HG02970 (cell line): ENCODE data around the gene TWNK.
A peak's percentile ranks its signal among the peaks of the same experiment; 100 is the strongest.
"Not testable (repeated sequence)": the region's sequence is repeated elsewhere in the genome, so short reads cannot be mapped to it uniquely, and the experiment has no call there.

Experiments used
- ATAC-seq: cut with Tn5 transposase; IDR thresholded peaks from one replicate; pipeline ENCODE4 v1.9.1; 2021; ENCODE audit warnings: mild to moderate bottlenecking, moderate library complexity, moderate number of reproducible peaks; ENCODE audit not compliant: unreplicated experiment, low FRiP score

The TWNK gene

DNA sequence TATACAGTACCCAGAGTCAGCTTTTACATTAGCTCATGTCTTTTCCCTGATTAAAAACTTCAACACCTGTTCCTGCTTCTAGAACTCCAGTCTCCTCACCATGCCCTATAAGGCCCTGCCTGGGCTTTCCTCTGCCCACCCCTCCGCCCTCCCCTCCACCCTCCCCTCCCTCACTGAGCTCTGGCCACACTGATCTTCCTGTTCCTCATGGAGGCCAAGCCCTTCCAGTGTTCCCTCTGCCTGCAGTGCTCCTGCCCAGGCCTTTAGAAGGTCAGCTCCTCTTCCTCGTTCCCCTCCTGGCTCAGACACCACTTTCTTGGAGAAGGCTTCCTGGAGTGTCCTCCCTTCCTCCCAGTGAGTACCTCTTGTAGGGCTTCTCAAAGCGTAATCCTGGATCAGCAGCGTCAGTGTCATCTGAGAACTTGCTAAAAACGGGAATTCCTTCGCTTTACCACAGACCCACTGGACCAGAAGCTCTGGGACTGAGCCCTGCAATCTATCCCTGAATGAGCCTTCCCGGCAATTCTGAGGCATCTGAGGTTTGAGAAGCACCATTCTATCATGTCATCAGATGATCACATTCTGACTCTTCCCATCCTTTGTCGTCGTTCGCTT, 39.9 kb downstream of the TWNK start:
- no peak for ATAC-seq

DNA sequence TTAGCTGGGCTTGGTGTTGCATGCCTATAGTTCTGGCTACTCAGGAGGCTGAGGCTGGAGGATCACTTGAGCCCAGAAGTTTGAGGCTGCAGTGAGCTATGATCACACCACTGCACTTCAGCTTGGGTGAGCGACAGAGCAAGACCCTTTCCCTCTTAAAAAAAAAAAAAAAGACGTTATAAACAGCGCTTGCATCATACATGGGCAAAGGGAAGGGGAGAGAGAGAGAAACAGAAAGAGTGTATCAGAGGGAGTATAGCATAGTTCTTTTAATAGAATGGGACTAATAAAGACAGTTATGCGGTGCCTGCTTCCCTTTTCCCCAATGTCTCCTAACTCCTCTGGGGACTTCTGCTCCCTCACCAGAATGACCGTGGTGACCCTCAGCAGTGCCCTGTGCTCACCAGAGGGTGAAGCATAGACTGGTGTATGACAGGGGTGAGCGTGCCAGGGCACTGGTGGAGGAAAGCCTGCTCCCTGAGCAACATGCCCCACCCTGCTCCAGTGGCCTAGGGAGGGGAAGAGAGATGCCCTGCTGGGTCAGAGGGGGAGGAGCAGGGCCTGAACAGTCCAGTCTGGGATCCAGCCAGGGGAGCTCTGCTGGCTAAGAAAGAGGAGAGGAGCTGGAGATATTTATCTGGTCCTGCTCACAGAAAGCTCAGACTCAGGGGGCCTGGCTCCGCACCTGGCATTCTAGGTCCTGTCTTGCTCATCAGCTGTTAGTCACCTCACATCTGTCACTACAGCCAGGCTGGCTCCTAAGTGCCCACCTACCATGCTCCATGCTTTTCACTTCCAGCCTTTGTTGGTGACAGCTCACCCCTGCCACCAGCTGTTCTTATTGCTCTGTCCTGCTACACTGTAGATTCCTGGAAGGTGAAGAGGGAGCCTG, 41.3 kb downstream of the TWNK start:
- ATAC-seq: no peak

DNA sequence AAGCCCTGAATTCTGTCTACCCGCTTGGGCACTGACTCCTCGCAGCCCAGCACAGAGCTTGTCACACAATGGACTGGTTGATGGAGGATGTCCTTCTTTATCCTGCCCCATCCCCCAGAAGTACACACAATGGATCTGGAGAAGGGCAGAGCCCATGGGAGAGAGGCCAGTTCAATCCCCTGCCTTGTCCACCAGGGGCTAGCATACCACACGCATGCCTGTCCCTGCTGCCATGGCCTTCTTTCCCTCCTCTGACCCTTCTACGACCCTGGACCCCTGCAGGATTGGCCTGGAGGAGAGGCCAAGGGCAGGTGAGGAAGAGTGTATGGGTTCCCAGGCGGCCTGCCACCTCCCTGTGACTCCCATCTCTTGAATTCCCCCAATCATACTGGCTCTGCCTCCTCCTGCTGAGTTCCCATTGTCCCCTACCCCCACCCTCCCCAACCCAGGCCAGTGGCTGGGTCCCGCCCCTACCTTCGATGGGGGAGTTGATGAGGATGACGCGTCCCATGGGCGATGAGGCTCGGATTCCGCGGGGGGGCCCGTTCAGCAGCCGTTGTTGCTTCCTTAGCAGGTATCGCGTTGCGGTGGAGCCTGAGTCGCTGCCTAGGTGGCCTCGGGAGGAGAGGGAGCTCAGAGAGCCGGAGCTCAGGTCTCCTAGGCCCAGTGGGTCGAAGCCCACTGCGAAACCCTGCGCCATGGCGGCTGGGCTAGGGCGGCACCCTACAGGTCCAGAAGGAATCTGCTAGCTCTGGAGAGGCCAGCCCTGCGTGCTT, 42.4 kb downstream of the TWNK start:
- no peak for ATAC-seq

DNA sequence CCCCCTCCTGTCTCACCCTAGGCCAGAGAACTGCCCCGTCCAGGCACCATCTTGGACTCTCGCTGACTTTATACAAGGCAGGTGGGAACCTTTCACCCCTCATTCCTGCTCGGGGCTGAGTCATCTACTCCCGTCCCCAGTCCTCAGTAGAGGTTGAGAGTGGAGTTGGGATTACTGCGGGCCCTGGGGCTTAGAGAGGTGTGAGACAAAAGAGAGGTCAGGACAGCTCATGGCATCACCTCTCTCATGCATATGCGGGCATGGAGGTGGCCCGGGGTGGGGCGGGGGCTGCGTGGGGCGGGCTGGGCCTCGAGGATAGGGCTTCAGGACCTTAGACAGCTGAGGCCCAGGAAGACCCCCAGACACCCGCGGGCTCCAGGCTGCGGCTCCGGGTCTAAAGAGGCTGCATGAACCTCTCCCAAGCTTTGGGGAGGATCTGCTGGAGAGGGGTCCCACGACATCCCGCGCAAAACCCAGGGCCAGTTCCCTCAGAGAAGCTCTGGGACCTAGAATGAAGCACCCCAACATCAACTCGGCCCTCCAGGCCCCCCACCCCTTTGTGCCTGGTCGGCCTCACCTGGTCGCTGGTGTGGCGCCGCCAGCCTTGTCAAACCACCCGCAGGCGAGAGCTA, 43.3 kb downstream of the TWNK start:
- ATAC-seq: no peak

DNA sequence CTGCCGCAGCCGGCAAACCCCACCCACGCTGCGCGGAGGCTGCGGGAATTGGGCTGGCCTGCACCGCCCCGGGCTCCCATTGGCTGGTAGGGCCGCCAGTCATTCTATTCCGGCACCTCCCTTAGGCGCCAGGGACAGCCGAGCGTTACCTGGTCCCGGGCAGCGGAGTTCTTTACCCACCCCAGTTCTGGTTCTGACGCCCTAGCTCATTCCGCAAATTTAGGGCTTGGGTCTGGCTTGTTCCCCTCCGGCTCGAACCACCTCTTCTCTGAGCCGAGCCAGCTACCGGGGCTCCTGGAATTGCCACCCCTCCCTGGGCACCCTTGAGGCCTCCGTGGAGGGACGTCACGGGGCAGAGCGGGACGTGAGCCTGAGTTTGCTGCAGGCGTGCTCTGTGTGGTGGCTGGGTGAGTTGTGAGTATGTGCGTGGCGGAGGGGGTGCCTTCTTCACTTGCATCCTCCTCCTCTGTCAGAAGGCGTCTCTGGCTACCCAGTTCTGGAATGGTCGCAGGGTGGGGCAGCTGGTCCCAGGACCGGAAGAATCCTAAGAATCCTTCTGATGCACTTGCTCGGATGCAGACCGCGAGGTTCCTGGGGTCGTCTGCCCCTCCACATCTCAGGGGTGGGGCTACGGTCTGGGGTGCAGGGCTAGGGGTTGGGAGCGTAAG, 43.9 kb downstream of the TWNK start, which contains the start of the genes PDZD7 and SFXN3:
PDZD7 (minus strand) TSS at position 2 of the 668 bp plus-strand sequence. CDS start 910 bp downstream, outside the sequence.
SFXN3 (plus strand) TSS at position 107 of the 668 bp plus-strand sequence. CDS start 3,461 bp downstream, outside the sequence.
- ATAC-seq: peak; percentile 64

DNA sequence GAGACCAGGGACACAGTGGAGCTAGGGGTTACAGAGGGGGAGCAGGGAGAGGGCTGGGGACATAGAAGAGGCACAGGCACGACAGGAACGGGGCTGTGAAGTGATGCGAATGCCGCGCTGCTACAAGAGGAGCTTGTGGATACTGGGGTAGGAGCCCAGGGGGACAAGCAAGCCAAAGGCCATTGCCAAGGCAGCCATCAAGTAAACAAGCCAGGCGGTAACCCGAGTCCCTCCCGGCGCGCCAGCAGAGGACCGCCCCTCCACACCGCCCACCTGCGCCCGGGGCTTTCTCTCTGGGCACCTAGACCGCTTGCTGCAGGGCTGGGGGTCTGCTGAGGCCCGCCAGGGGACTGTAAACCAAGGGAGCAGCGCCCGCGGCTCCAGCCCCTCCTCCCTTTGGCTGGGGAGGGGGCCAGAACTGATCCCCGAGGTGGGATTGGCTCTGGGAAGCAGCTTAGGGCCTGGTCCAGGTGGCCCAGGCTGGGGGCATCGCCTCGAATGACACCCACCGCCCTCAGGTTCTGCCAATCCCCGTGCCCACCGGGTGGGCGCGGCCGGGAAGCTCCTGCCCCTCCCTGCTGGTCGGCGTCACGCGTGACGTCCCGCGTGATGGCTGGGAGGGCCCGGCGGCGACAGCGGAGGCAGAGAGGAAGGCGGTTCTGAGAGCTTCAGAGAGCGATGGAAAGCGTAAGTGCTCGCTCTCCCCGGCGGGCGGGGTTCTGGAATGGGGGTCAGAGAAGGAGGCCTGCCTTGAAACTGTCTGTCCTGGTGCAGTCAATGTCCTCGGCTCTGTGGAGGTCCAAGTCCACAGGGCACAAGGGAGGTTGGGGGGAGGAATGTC, 44.7 kb downstream of the TWNK start:
- ATAC-seq: peak; percentile 22

DNA sequence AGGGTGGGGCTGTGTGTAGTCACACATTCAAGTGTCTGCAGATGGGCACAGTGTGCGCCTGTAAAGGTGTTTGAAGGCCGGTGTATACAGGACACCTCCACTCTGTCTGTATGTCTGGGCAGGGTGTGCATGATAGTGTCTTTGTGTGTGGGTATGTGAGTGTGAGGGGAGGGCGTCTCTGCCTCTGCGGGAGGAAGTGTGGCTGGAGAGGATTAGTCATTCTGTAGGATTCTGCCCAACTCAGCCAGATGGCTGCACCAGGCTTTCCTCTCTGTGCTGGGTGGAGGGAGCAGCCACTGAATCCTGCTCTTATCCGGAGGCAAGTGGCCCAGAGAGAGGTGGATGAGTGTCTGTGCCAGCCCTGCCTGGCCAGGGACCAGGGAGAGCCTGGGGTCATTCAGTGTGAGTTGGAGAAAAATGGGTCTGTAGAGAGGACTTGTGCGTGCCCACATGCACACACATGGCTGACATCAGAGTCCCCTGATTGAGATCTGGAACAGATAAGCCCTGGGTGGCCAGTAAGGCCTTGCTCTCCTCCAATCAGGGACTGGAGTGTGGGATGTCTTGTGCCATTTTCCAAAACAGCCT, 45.4 kb downstream of the TWNK start:
- no peak for ATAC-seq

DNA sequence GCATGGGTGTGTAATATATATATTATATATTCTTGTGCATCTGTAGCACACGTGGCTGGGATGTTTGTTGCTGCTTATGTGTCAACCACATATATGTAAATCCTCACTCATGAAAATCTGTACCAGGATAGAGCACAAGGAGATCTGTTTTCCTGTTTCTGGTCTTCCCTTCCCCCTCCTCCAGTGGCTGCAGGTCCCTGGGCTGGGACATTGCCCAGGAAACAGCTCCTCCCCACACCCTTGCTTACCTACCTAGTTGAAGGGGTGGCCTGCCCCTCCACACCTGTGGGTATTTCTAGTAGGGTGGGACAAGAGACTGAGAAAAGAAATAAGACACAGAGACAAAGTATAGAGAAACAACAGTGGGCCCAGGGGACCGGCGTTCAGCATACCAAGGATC, 45.9 kb downstream of the TWNK start:
- ATAC-seq: no peak

DNA sequence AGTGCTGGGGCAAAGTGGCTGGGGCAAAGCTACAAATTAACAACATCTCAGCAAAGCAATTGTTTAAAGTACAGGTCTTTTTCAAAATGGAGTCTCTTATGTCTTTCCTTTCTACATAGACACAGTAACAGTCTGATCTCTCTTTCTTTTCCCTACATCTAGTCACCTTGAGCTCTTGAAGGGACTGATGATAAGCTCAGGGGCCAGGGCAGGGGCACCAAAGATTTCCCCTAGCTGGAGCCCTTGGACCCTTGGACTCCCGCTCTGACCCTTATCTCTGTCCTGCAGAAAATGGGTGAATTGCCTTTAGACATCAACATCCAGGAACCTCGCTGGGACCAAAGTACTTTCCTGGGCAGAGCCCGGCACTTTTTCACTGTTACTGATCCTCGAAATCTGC, 47.1 kb downstream of the TWNK start:
- ATAC-seq: not testable (repeated sequence)

DNA sequence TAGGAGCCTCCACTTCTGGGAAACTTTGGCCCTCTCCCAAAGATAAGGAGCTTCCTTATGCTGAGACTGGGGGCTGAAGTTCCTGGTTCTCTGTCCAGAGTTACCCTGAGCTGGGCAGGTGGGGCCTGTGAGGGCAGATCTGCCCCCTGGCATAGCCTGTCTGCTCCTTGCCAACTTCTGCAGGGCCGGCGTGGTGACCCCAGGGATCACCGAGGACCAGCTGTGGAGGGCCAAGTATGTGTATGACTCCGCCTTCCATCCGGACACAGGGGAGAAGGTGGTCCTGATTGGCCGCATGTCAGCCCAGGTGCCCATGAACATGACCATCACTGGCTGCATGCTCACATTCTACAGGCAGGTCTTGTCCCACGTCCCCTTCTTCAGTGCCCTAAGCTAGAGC, 48.0 kb downstream of the TWNK start:
- ATAC-seq: no peak

DNA sequence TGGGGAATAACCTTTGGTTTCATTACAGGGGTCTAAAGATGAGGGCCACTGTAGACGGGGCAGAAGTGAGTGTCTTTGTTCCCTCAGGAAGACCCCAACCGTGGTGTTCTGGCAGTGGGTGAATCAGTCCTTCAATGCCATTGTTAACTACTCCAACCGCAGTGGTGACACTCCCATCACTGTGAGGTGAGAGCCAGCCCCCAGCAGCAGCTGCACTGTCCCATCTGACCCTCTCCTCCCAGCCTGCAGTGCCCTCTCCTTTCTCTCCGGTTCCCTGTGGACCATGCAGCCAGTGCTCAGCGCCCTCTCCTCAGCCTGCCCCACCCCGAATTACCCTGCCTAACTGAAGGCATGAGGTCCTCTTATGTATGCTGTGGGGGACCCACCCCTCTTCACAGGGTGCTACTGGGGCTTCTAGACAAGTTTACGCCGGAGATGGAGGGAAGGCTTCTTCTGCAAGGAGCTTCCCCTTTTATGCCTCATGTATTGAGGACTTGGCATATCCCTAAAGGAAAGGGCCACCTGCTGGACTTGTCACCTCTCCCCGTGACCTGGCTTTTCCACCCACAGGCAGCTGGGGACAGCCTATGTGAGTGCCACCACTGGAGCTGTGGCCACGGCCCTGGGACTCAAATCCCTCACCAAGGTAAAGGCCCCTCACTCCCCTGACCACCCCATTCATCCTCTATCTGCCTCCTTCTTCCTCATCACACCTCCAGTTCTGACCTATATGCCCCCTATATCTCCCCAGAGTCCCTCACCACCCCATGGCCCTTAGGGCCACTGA, 48.8 kb downstream of the TWNK start:
- no peak for ATAC-seq

DNA sequence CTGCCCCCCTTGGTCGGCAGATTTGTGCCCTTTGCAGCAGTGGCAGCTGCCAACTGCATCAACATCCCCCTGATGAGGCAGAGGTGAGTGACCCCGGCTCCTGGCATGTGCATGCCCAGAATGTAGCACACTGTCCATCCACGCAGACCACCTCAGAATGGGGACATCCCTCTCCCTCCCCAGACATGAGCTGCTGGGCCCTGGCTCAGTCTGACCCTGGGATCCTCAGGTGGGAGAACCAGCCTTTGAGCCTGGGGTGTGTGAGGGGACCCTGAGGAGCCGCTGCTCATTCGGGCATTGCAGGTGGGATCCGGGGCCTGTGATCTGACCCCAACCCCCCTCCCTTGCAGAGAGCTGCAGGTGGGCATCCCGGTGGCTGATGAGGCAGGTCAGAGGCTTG, 49.4 kb downstream of the TWNK start:
- ATAC-seq: no peak

DNA sequence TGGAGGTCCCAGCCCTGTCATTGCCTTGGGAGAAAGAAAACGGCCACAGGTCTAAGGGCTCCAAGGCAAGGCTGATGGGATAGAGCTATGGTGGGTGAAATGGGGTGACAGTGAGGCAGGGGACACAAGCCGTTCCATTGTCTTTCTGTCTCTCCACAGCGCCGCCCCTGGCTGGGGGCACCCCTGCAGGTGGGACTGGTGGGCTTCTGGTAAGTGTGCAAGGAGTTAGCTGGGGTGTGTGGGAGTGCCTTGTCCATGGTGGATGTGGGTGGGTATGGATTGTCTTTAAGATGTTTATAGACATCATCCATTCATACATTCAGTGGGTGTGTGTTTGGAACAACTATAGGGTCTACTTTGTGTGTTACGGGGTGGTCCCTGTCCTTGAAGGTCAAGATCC, 51.1 kb downstream of the TWNK start:
- ATAC-seq: no peak

DNA sequence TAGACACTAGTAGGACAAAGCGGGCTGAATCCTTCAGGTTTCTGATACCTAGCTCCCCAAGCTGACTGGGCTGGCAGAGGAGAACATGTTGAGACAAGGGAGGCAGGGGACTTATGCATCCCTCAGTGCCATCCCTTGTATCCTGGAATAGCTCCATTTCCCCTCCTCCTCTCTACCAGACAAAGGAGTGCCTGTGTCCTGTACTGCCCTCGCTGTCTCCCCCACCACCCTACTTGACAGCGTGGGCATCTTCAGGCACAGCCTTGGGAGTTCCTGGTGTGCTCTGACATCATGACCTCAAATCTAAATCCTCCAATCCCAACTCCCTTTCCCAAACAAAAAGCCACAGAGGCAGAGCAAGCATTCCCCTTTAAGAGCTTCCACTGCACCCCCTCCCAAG, 52.7 kb downstream of the TWNK start:
- ATAC-seq: no peak

DNA sequence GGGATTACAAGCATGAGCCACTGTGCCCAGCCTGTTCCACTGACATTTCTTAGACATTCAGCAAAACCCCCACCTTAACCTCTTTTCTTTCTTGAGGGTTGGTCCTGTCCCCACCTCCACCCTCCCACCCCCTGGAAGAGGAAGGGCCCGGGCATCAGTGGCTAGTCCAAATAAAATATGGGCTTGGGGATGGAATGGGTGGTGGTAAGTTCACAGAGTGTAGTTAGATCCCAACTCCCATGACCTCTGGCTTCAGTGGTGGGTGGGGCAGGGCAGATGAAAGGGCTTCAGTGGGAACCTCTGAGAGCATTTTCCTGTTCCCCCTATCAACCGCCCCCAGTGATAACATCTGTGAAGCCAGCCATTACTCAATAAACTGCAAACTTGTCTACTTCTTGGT, 53.5 kb downstream of the TWNK start:
- no peak for ATAC-seq

DNA sequence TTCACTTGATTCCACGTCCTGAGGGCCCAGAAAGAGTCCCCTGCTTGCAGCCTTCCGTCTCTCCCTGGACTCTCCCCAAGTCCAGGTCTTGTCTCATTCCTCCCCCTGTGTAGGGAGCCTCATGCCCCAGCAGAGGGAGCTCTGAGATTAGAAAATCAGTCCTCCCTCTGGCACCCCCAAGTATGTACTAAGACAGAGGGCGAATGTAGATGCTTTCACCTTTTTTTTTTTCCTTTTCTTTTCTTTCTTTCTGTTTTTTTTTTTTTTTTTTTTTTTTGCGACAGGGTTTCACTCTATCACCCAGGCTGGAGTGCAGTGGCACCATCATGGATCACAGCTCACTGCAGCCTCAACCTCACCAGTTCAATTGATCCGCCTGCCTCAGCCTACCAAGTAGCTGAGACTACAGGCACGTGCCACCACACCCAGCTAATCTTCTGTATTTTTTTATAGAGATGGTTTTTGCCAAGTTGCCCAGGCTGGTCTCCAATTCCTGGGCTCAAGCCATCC, 54.0 kb downstream of the TWNK start:
- ATAC-seq: no peak

DNA sequence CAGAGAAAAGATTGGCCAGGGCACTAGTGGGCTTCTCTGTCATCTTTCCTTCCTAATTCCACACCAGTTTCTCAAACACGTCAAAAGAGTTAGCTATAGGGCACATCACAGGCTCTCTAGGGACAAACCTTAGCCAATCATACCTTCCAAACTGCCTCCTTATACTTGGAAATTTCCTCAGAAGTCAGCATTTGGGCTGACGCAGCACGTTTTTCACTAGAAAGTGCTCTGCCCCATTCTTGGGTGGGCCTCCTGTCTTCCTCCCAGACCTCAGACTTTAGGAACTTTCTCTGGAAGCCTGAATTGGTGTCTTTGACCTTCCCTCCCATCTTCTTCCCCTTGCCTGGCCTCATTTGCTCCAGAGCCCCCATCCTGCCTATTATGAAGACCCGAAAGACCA, 54.8 kb downstream of the TWNK start:
- no peak for ATAC-seq
